Dermis blood vessel endothelial cell (primary cell): Measurements from ENCODE around the gene RNF19B. TPM values are rescaled to one million over a fixed set of nuclear protein-coding genes. Genes with fewer than 3 reads are reported as not detected.
A peak's percentile ranks its signal among the peaks of the same experiment; 100 is the strongest.
"Not testable (repeated sequence)": the region's sequence is repeated elsewhere in the genome, so short reads cannot be mapped to it uniquely, and the experiment has no call there.

ENCODE experiments used
- DNase-seq: peaks from one replicate; pipeline ENCODE4 v3.0.0; 2010
- total RNA-seq: library from RNA; depleted of rRNA; stranded (reverse); fragments of >200 nt; gene quantifications from 2 replicates; pipeline ENCODE4 v1.2.3, GENCODE V29; 2014

RNF19B gene
- total RNA-seq = 18.7 and 25.3 TPM in 2 replicates

DNA sequence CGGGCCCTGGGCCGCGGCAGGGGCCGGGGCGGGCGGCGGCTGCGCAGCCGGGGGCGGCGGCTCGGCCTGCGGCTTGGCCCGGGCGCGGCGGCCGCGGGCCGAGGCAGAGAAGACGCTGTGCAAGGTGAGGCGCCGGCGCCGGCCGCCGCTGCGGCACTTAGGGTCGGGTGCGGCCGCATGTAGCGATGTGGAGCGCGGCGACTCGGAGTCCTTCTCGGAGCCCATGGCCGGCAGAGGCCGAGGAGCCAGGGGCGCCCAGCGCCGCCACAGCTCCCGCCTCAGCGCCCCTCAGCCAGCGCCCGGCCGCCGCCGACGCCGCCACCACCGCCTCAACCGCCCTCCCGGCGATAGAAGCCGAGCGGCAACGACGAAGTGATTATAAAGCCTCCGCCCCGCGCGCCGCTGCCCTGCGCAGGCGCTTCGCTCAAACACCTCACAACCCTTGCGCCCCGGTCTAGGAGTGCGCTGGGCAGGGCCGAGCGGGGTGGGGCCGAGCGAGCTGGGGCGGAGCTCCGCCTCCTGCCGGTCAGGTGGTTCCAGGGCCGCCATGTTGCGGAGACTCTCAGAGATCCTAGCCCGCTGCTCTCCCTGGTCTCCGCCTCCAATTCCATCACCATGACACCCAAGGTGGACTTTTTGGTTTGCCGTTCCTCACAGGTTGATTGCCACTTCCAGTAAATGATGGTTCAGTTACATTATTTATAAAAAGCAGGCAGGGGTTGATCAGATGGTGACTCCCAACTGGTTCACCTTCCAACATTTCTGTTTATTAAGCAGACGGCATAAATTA is at the start of gene RNF19B:
TSS of gene RNF19B (minus strand) at position 349 of the 790 bp plus-strand sequence. CDS start at position 225, 124 bp downstream.
- DNase-seq = peak; percentile 97

DNA sequence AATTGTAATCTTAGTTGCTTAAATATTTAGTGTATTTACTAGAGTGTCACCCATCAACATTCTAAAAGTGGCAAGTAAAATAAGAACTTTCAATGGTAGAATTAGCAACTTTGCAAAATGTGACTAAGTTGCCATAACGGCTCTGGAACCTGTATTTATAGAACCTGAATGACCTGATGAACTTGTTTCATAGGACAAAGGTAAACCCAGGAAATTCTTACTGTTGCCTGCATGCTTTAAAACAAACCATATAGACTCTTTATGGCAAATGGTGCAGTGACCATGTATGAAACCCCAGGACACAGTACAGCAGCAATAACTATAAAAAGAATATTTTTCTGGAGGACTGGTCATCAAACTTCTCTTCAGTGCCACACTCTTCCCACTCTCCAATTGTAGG is 49.2 kb upstream of the RNF19B start:
- DNase-seq = no peak

DNA sequence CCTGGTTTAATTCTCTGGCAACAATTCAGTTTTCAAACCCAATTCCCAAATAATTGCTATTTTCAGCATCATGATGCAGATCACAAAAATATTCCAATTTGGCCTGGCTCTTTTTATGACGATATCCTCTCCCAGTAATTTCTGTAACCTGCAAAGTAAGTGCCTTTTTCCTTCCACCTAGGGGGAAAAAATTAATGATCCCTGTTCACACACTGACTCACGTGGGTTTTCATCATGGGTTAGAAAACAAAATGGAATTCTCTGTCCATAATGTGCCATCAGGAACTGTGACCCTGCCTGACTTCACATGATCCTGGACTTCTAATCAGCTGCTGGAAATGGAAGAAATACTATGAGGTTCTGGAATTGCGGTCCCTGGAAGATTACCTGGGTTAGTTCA is 47.6 kb upstream of the RNF19B start:
- no peak for DNase-seq

- peak; percentile 80 for DNase-seq
These were observed 46.5 kb upstream of the RNF19B start for GRCh38 chr1:33010932-33011731.

GRCh38 chr1:33009561-33009960 is 45.0 kb upstream of the RNF19B start:
- no peak for DNase-seq

DNA sequence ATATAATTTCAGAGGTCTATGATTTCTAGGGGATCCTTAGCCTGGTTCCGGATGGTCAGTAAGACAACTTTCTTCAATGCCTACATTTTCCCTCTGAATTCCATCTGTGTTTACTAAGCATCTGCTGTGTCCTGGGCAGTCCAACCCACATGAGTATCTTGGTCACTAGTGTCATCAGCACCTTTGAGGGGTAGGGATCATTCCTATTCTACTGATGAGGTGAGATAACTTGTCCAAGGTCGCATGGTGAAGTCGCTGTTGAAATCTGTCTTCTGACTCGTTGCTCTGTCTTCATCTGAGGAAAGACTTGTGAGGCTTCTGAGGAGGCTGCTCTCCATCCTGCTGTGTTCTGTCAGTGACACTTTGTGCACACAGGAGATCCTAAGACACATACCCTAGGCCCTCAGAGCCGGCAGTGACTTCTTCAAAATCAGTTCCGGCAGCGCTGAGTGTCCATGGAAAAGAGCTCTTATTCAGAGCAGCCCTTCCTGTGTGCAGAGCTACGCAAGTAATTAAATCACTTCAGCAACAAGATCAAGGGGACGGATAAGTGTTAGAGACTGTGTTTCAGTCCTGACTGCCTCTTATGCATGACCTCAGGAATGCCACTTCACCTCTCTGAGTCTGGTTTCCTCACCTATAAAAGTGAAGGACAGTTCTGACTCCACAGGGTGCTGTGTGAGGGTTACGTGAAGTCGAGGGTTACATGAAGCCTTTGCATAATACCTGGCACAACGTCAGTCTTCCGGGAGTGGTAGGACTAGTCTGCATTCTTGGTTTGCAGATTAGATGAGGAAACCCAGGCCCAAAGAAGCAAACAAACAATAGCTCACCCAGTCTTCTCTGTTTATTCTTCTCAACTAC is 43.7 kb upstream of the RNF19B start:
- DNase-seq = no peak

- DNase-seq = peak; percentile 89
These were observed 42.8 kb upstream of the RNF19B start for GRCh38 chr1:33007190-33008050.

DNA sequence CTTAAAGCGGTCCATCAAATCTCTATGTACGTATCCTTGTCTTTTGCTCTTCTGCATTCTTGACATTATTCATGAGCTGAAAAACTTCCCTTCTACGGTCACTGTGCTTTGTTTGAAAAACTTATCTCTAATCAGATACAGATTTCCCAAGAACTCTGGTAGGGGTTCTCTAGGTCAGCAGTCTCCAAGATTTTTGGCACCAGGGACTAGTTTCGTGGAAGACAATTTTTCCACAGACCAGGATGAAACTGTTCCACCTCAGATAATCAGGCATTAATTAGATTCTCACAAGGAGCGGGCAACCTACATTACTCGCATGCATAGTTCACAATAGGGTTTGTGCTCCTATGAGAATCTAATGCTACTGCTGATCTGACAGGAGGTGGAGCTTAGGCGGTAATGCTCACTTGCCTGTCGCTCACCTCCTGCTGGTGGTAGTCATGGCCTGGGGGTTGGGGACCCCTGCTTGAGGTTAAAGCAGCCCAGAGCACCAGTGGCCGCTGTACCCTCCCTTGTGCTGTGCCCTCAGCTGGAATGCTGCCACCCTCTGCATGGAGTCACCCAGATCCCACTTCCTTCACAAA is 41.3 kb upstream of the RNF19B start:
- DNase-seq = peak; percentile 63

DNA sequence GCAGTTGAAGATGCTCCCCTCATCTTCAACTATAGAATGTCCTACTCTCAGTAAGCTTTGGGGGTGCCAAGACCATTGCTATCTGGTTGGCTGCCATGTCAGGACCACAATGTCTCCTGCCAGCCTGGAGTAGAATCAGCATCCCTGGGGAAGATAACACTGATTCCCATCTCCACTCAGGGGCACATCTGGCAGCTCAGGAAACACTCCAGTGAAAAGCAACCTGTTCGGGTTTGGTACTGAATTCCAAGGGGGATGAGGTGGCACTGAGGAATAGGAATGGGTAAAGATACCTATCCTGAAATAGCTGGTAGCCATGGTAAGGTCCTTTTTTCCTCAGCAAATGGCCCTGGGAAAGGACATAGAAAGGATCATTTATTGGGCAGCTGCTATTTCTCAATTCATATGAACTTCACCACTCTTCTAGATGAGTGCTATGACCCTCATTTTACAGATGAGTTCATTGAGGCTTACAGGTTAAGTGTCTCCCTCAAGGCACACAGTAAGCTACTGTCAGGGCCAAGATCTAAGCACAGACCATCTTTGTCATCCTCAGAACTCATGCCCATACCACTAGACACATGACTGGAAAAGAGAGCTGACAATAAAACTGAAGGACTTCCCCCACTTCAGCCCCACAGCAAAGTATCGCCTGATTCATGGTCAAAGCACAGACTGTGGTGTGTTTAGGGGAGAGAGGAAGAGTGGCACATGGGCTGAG is 40.7 kb upstream of the RNF19B start:
- no peak for DNase-seq

DNA sequence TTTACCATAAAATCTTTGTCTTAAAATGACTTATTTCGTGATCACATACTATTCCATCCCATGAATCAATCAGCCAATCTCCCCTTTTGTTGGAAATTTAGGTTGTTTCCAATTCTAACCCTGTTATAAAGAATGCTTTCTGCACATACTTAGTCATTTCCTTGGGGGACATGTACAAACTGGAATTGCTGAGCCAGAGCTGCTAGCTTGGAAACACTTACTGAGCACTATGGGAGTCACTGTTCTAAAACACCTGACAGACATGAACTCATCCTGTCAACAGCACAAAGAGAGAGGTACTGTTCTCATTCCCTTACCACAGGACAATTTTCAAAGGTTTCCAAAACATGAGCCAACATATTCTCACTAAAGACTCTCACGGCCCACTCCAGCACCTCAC is 40.0 kb upstream of the RNF19B start:
- peak; percentile 78 for DNase-seq

GRCh38 chr1:33003657-33004056 is 39.0 kb upstream of the RNF19B start:
- no peak for DNase-seq

- no peak for DNase-seq
These were observed 37.4 kb upstream of the RNF19B start for GRCh38 chr1:33002006-33002405.

GRCh38 chr1:33001282-33001681 is 36.7 kb upstream of the RNF19B start:
- no peak for DNase-seq

- no peak for DNase-seq
These were observed 35.9 kb upstream of the RNF19B start for GRCh38 chr1:33000427-33001026.

- DNase-seq = peak; percentile 41
These were observed 34.4 kb upstream of the RNF19B start for GRCh38 chr1:32998997-32999396.

- peak; percentile 74 for DNase-seq
These were observed 33.5 kb upstream of the RNF19B start for GRCh38 chr1:32998064-32998463.

GRCh38 chr1:32997381-32997891 is 32.8 kb upstream of the RNF19B start:
- peak; percentile 85 for DNase-seq

DNA sequence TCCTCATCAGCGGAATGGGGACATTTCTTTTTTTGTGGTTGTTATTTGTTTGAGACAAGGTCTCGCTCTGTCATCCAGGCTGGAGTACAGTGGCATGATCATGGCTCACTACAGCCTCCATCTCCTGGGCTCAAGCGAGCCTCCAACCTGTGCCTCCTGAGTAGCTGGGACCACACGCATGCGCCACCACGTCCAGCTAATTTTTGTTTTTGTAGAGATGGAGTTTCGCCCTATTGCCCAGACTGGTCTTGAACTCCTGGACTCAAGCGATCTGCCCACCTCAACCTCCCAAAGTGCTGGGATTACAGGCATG is 28.7 kb upstream of the RNF19B start:
- not testable (repeated sequence) for DNase-seq

DNA sequence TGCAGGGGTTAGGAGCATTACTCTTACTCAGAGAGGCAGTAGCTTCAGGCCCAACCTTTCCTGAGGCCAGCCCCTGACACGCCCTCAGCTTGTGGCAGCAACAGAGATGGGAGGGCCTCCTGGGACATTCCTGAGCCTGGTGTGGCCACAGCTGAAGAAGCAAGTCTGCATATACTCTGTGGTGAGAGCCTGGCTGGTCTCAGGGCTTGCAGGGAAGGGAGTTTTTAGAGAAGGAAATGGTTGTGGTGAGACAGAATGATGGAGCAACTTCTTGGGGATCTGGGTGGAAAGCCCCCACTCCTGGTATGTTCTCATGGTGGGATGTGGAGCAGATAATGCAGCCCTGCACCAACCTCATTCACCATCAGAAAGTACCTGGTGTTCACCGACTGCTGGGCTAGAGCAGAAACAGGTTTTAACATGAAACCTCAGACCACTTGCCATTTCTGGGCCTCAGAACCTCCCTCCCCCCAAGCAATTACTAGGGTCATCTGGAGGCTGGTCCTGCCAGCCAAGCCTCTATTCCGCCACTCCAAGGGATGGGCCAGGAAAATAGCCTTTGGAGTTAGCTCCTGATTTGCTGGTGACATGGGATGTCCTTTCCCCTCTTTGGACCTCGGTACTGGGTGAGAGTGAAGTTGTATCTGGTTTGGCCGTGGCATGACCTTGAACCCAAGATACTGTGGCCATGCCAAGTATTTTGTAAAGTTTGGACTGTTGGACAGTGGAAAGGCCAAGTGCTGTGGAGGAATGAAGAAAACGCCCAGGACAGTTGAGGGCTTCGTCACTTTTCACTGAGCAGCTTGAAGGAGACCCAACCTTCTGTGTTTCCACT is 28.1 kb upstream of the RNF19B start:
- DNase-seq = peak; percentile 72
